HCT116 (cell line): ENCODE data around the gene TMEM138. TPM values are rescaled to one million over a fixed set of nuclear protein-coding genes. Genes with fewer than 3 reads are reported as not detected.

Source experiments
- ATAC-seq: fragments of 200-7000 bp; cut with Tn5 transposase; 2 replicates; pipeline ENCODE4 v1.9.1; 2020; ENCODE audit warnings: mild to moderate bottlenecking, moderate library complexity
- BruUV-seq: library from RNA; stranded (reverse); fragments of 400-500 nt; replicated peaks from 2 replicates; lab custom pipeline; 2021; lab: Mats Ljungman, UMichigan
- CTCF ChIA-PET: fragments of 300-600 bp; sonication (Branson Sonifier 250); formaldehyde crosslinking; loops from one replicate; lab custom pipeline; 2021; ENCODE audit warnings: antibody characterized with exemption; lab: Charles Lee
- POLR2A ChIA-PET: fragments of 300-600, 350-600 bp; sonication (Branson Sonifier 250); formaldehyde crosslinking; loops from one replicate; lab custom pipeline; 2021; ENCODE audit warnings: antibody characterized with exemption; lab: Charles Lee
- RAD21 ChIA-PET, 2 experiments: fragments of 300-600 bp; sonication (Branson Sonifier 250); formaldehyde crosslinking; loops; one replicate each; lab custom pipeline; 2023; ENCODE audit warnings: low total read pairs in 2 of 2; ENCODE audit not compliant: uncharacterized antibody in 2 of 2, unreplicated experiment in 2 of 2, low non-redundant PET in 1 of 2; lab: Charles Lee
- DNase-seq: peaks from one replicate; pipeline ENCODE4 v3.0.0-alpha.2; 2010; ENCODE audit warnings: low read depth, low spot score
- H2AFZ ChIP-seq: fragments of 200-600 bp; shearing (Covaris generic), sonication (generic); 2 replicates; pipeline ENCODE4 v1.6.1; 2017; ENCODE audit warnings: low read depth, mixed run types, mixed read lengths, antibody characterized with exemption, low read length; ENCODE audit not compliant: poor library complexity, severe bottlenecking
- H3K27ac ChIP-seq: 2 replicates; pipeline ENCODE4 v1.5.1; 2012; ENCODE audit warnings: low read depth, low read length
- H3K27me3 ChIP-seq: fragments of 200-600 bp; sonication (generic); 2 replicates; pipeline ENCODE4 v1.6.1; 2016; ENCODE audit warnings: mixed run types, low read length, mixed read lengths; ENCODE audit not compliant: insufficient read depth
- H3K36me3 ChIP-seq, 2 experiments: fragments of 200-500 bp in 1 of 2; fragments of 200-600 bp in 1 of 2; sonication (Bioruptor generic) in 1 of 2; sonication (generic) in 1 of 2; 2 replicates each; pipeline versions ENCODE4 v1.5.1 to v1.6.1; 2014 to 2016; ENCODE audit warnings: low read length in 2 of 2, inconsistent platforms in 1 of 2, mixed read lengths in 1 of 2, mixed run types in 1 of 2; ENCODE audit not compliant: insufficient read depth in 2 of 2, control insufficient read depth in 1 of 2
- H3K4me1 ChIP-seq, 2 experiments: fragments of 200-600 bp in 1 of 2; sonication (generic) in 1 of 2; 2 replicates each; pipeline versions ENCODE4 v1.5.1 to v1.6.1; 2012 to 2017; ENCODE audit warnings: low read length in 2 of 2, inconsistent platforms in 1 of 2, mild to moderate bottlenecking in 1 of 2, mixed read lengths in 1 of 2, mixed run types in 1 of 2, moderate library complexity in 1 of 2; ENCODE audit not compliant: insufficient read depth in 2 of 2, control insufficient read depth in 1 of 2
- H3K4me2 ChIP-seq: fragments of 200-600 bp; sonication (generic); 2 replicates; pipeline ENCODE4 v1.6.1; 2017; ENCODE audit warnings: mixed run types, low read length, mixed read lengths
- H3K4me3 ChIP-seq, 2 experiments: fragments of 200-600 bp in 1 of 2; sonication (generic) in 1 of 2; replicated peaks in 1 of 2; 2 replicates each; pipeline ENCODE4 v1.5.1; 2011 to 2016; ENCODE audit warnings: low read length in 2 of 2, control low read depth in 1 of 2, low read depth in 1 of 2, mild to moderate bottlenecking in 1 of 2, mixed read lengths in 1 of 2, mixed run types in 1 of 2
- H3K79me2 ChIP-seq: fragments of 200-600 bp; sonication (generic); 2 replicates; pipeline ENCODE4 v1.6.1; 2017; ENCODE audit warnings: mild to moderate bottlenecking, mixed run types, low read length, moderate library complexity, mixed read lengths; ENCODE audit not compliant: insufficient read depth
- H3K9ac ChIP-seq: fragments of 200-600 bp; sonication (generic); 2 replicates; pipeline ENCODE4 v1.6.1; 2016; ENCODE audit warnings: low read length, mixed read lengths
- H3K9me2 ChIP-seq: fragments of 200-600 bp; sonication (generic), shearing (Covaris generic); 2 replicates; pipeline ENCODE4 v1.6.1; 2017; ENCODE audit warnings: mixed run types, mild to moderate bottlenecking, moderate library complexity; ENCODE audit not compliant: insufficient read depth
- H3K9me3 ChIP-seq, 2 experiments: fragments of 200-500 bp in 1 of 2; fragments of 200-600 bp in 1 of 2; sonication (Bioruptor generic) in 1 of 2; sonication (generic) in 1 of 2; 2 replicates each; pipeline ENCODE4 v1.6.1; 2014 to 2017; ENCODE audit warnings: low read length in 2 of 2, mixed read lengths in 2 of 2, inconsistent platforms in 1 of 2, low read depth in 1 of 2, mild to moderate bottlenecking in 1 of 2, mixed run types in 1 of 2, moderate library complexity in 1 of 2; ENCODE audit not compliant: control insufficient read depth in 1 of 2, insufficient read depth in 1 of 2
- H4K20me1 ChIP-seq: fragments of 200-600 bp; sonication (generic), shearing (Covaris generic); 2 replicates; pipeline ENCODE4 v1.6.1; 2017; ENCODE audit warnings: mixed run types, mild to moderate bottlenecking, moderate library complexity; ENCODE audit not compliant: insufficient read depth
- CBX3 ChIP-seq: IDR thresholded peaks from 2 replicates; pipeline ENCODE4 v1.6.1; 2012; ENCODE audit warnings: low read depth
- CEBPB ChIP-seq: IDR thresholded peaks from 2 replicates; pipeline ENCODE4 v1.6.1; 2012; ENCODE audit warnings: low read depth
- EGR1 ChIP-seq: IDR thresholded peaks from 2 replicates; pipeline ENCODE4 v1.6.1; 2012; ENCODE audit warnings: low read depth
- EZH2phosphoT487 ChIP-seq: fragments of 200-600 bp; IDR thresholded peaks from 2 replicates; pipeline ENCODE4 v1.6.1; 2018; ENCODE audit warnings: antibody characterized with exemption, borderline replicate concordance
- FOSL1 ChIP-seq: IDR thresholded peaks from 2 replicates; pipeline ENCODE4 v1.6.1; 2012; ENCODE audit warnings: low read depth
- JUND ChIP-seq: IDR thresholded peaks from 2 replicates; pipeline ENCODE4 v1.6.1; 2012
- POLR2A ChIP-seq: IDR thresholded peaks from 2 replicates; pipeline ENCODE4 v1.7.0; 2011; ENCODE audit warnings: borderline replicate concordance; ENCODE audit not compliant: insufficient read depth, insufficient read length; ENCODE audit errors: extremely low read depth
- POLR2AphosphoS5 ChIP-seq: IDR thresholded peaks from 2 replicates; pipeline ENCODE4 v1.6.1; 2011; ENCODE audit warnings: mild to moderate bottlenecking, low read depth, low read length, moderate library complexity
- SIN3A ChIP-seq: IDR thresholded peaks from 2 replicates; pipeline ENCODE4 v1.6.1; 2012; ENCODE audit warnings: low read depth
- SP1 ChIP-seq: IDR thresholded peaks from 2 replicates; pipeline ENCODE4 v1.6.1; 2012; ENCODE audit warnings: low read depth
- SRF ChIP-seq: IDR thresholded peaks from 2 replicates; pipeline ENCODE4 v1.6.1; 2012; ENCODE audit warnings: low read depth
- ZFX ChIP-seq: fragments of 450-650 bp; IDR thresholded peaks from 2 replicates; pipeline ENCODE4 v1.6.1; 2017
- intact Hi-C: fragments of 100-400 bp; cut with micrococcal nuclease; formaldehyde crosslinking; loops from 2 replicates; pipeline ENCODE4 v1.10.0; 2022
- total RNA-seq: library from RNA; stranded (reverse); gene quantifications from one replicate; pipeline ENCODE4 v1.2.1, GENCODE V29; 2021; ENCODE audit not compliant: unreplicated experiment
- TF ChIP-seq, protein P1 (sequence below): IDR thresholded peaks from 2 replicates; pipeline ENCODE4 v1.6.1; 2012
- TF ChIP-seq, protein P2 (sequence below): IDR thresholded peaks from 2 replicates; pipeline ENCODE4 v1.6.1; 2012; ENCODE audit warnings: low read depth
- TF ChIP-seq, protein P3 (sequence below): IDR thresholded peaks from 2 replicates; pipeline ENCODE4 v1.6.1; 2011; ENCODE audit warnings: mild to moderate bottlenecking, low read length, moderate library complexity; ENCODE audit not compliant: insufficient replicate concordance; ENCODE audit errors: extremely low read depth
- TF ChIP-seq, protein P4 (sequence below): IDR thresholded peaks from 2 replicates; pipeline ENCODE4 v1.6.1; 2012

Gene TMEM138
- total RNA-seq, 1 experiment from 2014 or later: 45.0 TPM

DNA sequence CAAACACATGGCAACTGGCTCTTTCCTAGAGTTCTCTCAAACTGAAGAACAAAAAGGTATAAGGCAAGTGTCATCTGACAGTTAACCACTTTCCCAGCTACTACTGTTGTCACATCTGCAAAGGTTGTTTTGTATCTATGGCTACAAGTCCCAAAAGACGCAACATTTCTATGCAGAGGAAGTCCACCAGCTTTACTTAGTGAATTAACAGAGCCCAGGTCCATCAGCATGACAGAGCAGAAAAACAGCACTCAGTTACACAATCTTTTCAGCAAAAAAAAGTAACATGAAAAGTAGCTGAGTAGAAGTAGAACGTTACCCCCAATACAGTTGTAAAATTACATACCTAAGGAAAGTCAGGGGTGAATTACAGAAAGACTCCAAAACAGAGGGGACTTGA lies 55.5 kb downstream of the TMEM138 start:
- H3K79me2 ChIP-seq: peaks cover 77% of the 10 kb centered on the region
- POLR2A ChIA-PET: no interaction called here
- H2AFZ ChIP-seq: no peak overlapping the region
- H3K4me1 ChIP-seq: no peaks in the 10 kb centered on the region
- ATAC-seq (no peak), DNase-seq (no peak)
- CTCF ChIA-PET: no interaction called here
- intact Hi-C loops: no loop called here
- H3K27me3 ChIP-seq: no peaks in the 10 kb centered on the region
- no TSS peak for BruUV-seq
- no peak overlapping the region for H3K4me3 ChIP-seq
- H3K4me2 ChIP-seq: no peak overlapping the region
- H3K27ac ChIP-seq: no peak overlapping the region
- H4K20me1 ChIP-seq: no peaks in the 10 kb centered on the region
- H3K9me2 ChIP-seq: no peaks in the 10 kb centered on the region
- no peak overlapping the region for H3K9ac ChIP-seq
- H3K36me3 ChIP-seq: peaks cover 78 to 84% of the 10 kb centered on the region in 2 experiments
- TF ChIP-seq CBX3: no peak
- TF ChIP-seq EGR1: no peak
- TF ChIP-seq, protein P1, sequence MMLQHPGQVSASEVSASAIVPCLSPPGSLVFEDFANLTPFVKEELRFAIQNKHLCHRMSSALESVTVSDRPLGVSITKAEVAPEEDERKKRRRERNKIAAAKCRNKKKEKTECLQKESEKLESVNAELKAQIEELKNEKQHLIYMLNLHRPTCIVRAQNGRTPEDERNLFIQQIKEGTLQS: no peak
- no peak for TF ChIP-seq CEBPB
- TF ChIP-seq SP1: no peak
- TF ChIP-seq JUND: no peak
- TF ChIP-seq SIN3A: no peak
- TF ChIP-seq ZFX: no peak
- TF ChIP-seq, protein P2, sequence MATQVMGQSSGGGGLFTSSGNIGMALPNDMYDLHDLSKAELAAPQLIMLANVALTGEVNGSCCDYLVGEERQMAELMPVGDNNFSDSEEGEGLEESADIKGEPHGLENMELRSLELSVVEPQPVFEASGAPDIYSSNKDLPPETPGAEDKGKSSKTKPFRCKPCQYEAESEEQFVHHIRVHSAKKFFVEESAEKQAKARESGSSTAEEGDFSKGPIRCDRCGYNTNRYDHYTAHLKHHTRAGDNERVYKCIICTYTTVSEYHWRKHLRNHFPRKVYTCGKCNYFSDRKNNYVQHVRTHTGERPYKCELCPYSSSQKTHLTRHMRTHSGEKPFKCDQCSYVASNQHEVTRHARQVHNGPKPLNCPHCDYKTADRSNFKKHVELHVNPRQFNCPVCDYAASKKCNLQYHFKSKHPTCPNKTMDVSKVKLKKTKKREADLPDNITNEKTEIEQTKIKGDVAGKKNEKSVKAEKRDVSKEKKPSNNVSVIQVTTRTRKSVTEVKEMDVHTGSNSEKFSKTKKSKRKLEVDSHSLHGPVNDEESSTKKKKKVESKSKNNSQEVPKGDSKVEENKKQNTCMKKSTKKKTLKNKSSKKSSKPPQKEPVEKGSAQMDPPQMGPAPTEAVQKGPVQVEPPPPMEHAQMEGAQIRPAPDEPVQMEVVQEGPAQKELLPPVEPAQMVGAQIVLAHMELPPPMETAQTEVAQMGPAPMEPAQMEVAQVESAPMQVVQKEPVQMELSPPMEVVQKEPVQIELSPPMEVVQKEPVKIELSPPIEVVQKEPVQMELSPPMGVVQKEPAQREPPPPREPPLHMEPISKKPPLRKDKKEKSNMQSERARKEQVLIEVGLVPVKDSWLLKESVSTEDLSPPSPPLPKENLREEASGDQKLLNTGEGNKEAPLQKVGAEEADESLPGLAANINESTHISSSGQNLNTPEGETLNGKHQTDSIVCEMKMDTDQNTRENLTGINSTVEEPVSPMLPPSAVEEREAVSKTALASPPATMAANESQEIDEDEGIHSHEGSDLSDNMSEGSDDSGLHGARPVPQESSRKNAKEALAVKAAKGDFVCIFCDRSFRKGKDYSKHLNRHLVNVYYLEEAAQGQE: no peak
- no peak for TF ChIP-seq EZH2phosphoT487
- no peak for TF ChIP-seq POLR2A
- TF ChIP-seq SRF: no peak
- TF ChIP-seq, protein P3, sequence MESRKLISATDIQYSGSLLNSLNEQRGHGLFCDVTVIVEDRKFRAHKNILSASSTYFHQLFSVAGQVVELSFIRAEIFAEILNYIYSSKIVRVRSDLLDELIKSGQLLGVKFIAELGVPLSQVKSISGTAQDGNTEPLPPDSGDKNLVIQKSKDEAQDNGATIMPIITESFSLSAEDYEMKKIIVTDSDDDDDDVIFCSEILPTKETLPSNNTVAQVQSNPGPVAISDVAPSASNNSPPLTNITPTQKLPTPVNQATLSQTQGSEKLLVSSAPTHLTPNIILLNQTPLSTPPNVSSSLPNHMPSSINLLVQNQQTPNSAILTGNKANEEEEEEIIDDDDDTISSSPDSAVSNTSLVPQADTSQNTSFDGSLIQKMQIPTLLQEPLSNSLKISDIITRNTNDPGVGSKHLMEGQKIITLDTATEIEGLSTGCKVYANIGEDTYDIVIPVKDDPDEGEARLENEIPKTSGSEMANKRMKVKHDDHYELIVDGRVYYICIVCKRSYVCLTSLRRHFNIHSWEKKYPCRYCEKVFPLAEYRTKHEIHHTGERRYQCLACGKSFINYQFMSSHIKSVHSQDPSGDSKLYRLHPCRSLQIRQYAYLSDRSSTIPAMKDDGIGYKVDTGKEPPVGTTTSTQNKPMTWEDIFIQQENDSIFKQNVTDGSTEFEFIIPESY: no peak
- no peak for TF ChIP-seq FOSL1
- TF ChIP-seq POLR2AphosphoS5: no peak
- TF ChIP-seq, protein P4, sequence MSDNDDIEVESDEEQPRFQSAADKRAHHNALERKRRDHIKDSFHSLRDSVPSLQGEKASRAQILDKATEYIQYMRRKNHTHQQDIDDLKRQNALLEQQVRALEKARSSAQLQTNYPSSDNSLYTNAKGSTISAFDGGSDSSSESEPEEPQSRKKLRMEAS: no peak
- RAD21 ChIA-PET: no interaction called here
- no peaks in the 10 kb centered on the region for H3K9me3 ChIP-seq
